PFSK-1 (cell line): ENCODE measurements around the gene ZFYVE27.

Experiments used
- FOXP2 ChIP-seq: optimal IDR thresholded peaks from 2 replicates; pipeline ENCODE3; 2011; ENCODE audit warnings: borderline replicate concordance, control low read depth, inconsistent platforms; ENCODE audit not compliant: insufficient read depth; ENCODE audit errors: extremely low read length, extremely low read depth
- POLR2AphosphoS5 ChIP-seq: IDR thresholded peaks from 2 replicates; pipeline ENCODE4 v1.6.1; 2012; ENCODE audit warnings: low read depth, mild to moderate bottlenecking, control low read depth, low read length, moderate library complexity
- SIN3A ChIP-seq: IDR thresholded peaks from 2 replicates; pipeline ENCODE4 v1.6.1; 2012; ENCODE audit warnings: mild to moderate bottlenecking, low read length, moderate library complexity, borderline replicate concordance; ENCODE audit not compliant: insufficient read depth
- TAF1 ChIP-seq: IDR thresholded peaks from 2 replicates; pipeline ENCODE4 v1.6.1; 2012; ENCODE audit warnings: low read length, control low read depth, borderline replicate concordance; ENCODE audit not compliant: insufficient read depth
- TF ChIP-seq, protein P1 (sequence below), 2 experiments: IDR thresholded peaks; 2 replicates each; pipeline versions ENCODE4 v1.6.1 to v1.8.0; 2011 to 2012; ENCODE audit warnings: low read depth in 2 of 2, low read length in 2 of 2, control low read depth in 1 of 2, inconsistent platforms in 1 of 2, mild to moderate bottlenecking in 1 of 2, moderate library complexity in 1 of 2; ENCODE audit not compliant: insufficient read depth in 1 of 2

The ZFYVE27 gene

DNA sequence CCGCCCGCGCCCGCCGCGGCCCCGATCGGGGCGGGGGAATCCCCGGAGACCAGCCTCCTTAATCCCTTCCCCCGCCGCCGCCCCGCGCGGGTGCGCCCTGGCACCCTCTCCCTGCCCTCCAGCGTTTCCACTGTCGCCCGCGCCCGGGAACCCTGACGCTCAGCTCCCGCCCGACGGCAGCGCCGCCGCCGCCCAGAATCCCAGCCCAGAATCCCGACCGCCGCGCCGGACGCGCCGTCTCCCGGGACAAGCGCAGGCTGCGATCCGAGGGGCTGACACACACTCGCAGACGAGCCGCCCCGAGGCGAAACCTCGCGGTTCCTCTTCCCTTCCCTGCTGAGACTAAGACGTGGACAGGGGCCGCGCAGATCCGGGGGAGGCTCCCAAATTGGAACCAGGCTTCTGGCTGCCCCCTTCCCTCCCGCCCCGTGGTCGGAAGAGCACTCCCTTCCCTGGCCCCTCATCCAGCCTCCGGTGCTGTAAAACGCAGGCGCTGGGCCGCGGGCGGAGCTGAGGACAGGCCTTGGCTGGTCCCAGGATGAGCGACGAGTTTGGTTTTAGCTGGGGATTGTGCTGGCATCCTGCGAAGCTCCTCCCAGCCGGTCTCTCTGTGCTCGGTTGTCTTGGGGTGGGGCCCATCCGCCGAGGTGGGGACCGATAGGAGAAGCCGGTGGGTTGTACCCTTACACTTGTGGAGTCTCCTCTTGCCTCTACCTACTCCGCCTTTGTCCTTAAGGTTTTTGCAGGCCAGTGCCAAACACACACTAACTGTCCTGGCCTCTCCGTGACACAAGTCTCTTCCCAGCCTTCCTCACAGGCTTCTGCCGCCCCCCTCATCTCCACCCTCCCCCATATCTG is 22.3 kb upstream of the ZFYVE27 start:
- TF ChIP-seq TAF1 (peak; percentile 65; the same call in 1 of the 2 replicates), SIN3A (no peak), FOXP2 (peak; percentile 11), POLR2AphosphoS5 (peak; percentile 56; the same call in 1 of the 2 replicates)
- TF ChIP-seq, protein P1, sequence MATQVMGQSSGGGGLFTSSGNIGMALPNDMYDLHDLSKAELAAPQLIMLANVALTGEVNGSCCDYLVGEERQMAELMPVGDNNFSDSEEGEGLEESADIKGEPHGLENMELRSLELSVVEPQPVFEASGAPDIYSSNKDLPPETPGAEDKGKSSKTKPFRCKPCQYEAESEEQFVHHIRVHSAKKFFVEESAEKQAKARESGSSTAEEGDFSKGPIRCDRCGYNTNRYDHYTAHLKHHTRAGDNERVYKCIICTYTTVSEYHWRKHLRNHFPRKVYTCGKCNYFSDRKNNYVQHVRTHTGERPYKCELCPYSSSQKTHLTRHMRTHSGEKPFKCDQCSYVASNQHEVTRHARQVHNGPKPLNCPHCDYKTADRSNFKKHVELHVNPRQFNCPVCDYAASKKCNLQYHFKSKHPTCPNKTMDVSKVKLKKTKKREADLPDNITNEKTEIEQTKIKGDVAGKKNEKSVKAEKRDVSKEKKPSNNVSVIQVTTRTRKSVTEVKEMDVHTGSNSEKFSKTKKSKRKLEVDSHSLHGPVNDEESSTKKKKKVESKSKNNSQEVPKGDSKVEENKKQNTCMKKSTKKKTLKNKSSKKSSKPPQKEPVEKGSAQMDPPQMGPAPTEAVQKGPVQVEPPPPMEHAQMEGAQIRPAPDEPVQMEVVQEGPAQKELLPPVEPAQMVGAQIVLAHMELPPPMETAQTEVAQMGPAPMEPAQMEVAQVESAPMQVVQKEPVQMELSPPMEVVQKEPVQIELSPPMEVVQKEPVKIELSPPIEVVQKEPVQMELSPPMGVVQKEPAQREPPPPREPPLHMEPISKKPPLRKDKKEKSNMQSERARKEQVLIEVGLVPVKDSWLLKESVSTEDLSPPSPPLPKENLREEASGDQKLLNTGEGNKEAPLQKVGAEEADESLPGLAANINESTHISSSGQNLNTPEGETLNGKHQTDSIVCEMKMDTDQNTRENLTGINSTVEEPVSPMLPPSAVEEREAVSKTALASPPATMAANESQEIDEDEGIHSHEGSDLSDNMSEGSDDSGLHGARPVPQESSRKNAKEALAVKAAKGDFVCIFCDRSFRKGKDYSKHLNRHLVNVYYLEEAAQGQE (IDR thresholded peaks at IDR 0.05; ENCODE audit: insufficient read depth in 1 of 2, low read depth in 2 of 2, low read length in 2 of 2): 0 out of 4 replicates have a peak, but pooled peaks of 1 of the 2 experiments have one; percentile 7

DNA sequence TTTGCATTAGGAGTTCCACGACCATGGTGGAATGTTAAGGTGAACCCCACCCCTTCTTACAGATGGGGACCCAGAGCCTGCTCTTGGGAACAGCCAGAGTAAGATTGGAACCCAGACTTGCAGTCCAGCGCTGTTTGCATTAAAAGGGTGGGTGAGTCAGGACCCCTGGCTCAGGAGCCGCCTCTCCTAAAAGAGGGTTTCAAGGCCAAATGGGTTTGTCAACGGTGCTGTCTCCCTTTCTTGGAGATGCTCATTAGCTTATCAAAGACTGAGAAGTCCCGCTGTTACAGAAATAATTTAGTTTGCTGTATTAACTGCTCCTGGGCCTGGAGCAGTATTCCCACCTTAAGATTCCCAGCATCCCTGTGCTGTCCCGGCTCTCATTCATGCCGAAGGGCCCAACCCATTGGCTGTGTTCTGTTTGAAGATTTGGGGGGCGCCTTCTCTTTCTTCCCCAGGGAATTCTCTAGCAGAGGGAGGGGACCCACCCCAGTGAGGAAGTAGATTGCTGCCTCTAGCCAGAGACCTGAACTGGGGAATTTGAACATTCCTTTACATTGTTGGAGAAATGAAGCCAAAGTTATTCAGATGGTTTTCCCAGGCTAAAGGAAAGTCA is 21.6 kb upstream of the ZFYVE27 start:
- TF ChIP-seq SIN3A (no peak), TAF1 (no peak), POLR2AphosphoS5 (no peak), FOXP2 (no peak)
- TF ChIP-seq, protein P1 (IDR thresholded peaks at IDR 0.05; ENCODE audit: insufficient read depth in 1 of 2, low read depth in 2 of 2, low read length in 2 of 2): no peak

DNA sequence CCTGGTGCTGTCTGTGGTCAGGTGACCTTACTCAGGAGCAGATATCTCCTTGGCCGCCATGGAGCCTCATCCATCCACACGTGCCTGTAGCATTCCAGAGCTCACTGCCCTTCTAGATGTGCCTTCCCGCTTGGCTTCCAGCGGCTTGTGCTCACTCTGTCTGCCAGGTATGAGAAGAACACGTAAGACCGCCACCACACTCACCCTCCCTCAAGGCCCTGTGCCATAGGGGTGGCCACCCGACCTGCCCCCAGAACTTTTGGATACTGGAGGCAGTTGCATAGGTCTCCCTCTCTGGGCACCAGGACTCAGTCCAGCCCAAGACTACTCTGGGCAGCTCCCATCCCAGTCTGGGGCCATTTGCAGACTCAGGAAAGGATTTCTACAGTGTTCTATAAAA is 19.3 kb upstream of the ZFYVE27 start:
- TF ChIP-seq TAF1 (no peak), POLR2AphosphoS5 (no peak)

DNA sequence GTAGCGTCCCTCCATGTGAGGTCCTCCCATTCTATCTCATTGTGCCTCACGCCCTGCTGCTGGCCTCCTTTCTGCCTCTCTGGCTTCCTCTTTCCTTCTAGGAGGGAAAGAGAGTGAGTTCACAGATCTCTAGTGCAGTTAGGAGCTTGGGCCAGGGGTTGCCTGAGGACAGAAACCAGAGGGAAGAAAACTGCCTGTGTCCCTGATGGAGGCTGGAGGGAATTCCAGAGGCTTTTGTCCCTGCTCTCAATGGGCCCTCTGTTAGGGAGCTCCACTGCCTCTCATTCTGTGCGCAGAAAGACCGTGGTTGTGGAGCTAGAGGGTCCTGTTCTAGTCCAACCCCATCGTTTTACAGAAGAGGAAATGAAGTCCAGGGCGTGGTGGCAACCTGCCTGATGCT is 18.8 kb upstream of the ZFYVE27 start:
- TF ChIP-seq TAF1 (no peak), POLR2AphosphoS5 (no peak), SIN3A (no peak), FOXP2 (no peak)
- TF ChIP-seq, protein P1 (IDR thresholded peaks at IDR 0.05; ENCODE audit: insufficient read depth in 1 of 2, low read depth in 2 of 2, low read length in 2 of 2): no peak

DNA sequence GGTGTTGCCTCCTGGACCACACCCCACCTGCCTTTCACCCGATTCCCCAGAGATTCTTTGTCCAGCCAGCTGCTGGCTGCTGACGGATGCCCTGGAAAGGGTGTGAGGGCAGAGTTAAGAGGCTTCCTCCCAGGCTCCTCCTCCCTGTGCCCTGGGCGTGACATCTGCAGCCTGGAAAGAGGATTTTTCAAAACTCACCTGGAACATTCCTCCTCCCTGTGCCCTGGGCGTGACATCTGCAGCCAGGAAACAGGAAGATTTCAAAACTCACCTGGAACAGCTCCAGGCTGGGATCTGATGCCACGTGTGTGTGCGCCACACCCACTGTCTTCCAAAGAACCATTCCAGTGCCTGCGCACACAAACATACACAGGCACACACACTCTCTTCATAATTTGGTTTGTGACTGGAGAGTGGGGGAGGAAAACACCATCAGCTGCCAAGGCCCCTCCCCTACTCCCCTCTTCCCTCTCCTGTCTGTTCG is 18.2 kb upstream of the ZFYVE27 start:
- no peak for TF ChIP-seq SIN3A
- no peak for TF ChIP-seq FOXP2
- TF ChIP-seq POLR2AphosphoS5: no peak
- no peak for TF ChIP-seq TAF1
- TF ChIP-seq, protein P1 (IDR thresholded peaks at IDR 0.05; ENCODE audit: insufficient read depth in 1 of 2, low read depth in 2 of 2, low read length in 2 of 2): no peak
